H9 (cell line): ENCODE data around the gene UFSP1. TPM values are rescaled to one million over a fixed set of nuclear protein-coding genes. Genes with fewer than 3 reads are reported as not detected.
A peak's percentile ranks its signal among the peaks of the same experiment; 100 is the strongest.

ENCODE experiments used
- DNase-seq: peaks from one replicate; pipeline ENCODE4 v3.0.0-alpha.2; 2017
- H2AFZ ChIP-seq: one replicate; pipeline ENCODE4 v1.6.1; 2013; ENCODE audit warnings: mild to moderate bottlenecking, low read length, control low read depth, moderate library complexity
- H2AK5ac ChIP-seq: 2 replicates; pipeline ENCODE4 v1.6.1; 2013; ENCODE audit warnings: low read length, control low read depth, mixed read lengths; ENCODE audit not compliant: insufficient read length
- H2BK120ac ChIP-seq: one replicate; pipeline ENCODE4 v1.6.1; 2013; ENCODE audit warnings: low read depth, mild to moderate bottlenecking, low read length, control low read depth, inconsistent platforms; ENCODE audit not compliant: poor library complexity, severe bottlenecking
- H2BK12ac ChIP-seq: 2 replicates; pipeline ENCODE4 v1.6.1; 2013; ENCODE audit warnings: low read length, control low read depth, mixed read lengths, low read depth; ENCODE audit not compliant: insufficient read length
- H2BK15ac ChIP-seq: 2 replicates; pipeline ENCODE4 v1.6.1; 2013; ENCODE audit warnings: low read depth, low read length, control low read depth
- H2BK20ac ChIP-seq: one replicate; pipeline ENCODE4 v1.6.1; 2013; ENCODE audit warnings: low read depth, mild to moderate bottlenecking, low read length, control low read depth, inconsistent platforms; ENCODE audit not compliant: poor library complexity, severe bottlenecking
- H2BK5ac ChIP-seq: 2 replicates; pipeline ENCODE4 v1.6.1; 2013; ENCODE audit warnings: low read length, control low read depth, mixed read lengths; ENCODE audit not compliant: insufficient read length
- H3K14ac ChIP-seq: 2 replicates; pipeline ENCODE4 v1.6.1; 2013; ENCODE audit warnings: low read length, control low read depth; ENCODE audit not compliant: insufficient read depth
- H3K18ac ChIP-seq: 2 replicates; pipeline ENCODE4 v1.6.1; 2013; ENCODE audit warnings: low read depth, mild to moderate bottlenecking, mixed read lengths, low read length, control low read depth; ENCODE audit not compliant: insufficient read length
- H3K23ac ChIP-seq: 2 replicates; pipeline ENCODE4 v1.6.1; 2013; ENCODE audit warnings: low read length, control low read depth, mixed read lengths, low read depth; ENCODE audit not compliant: insufficient read length
- H3K23me2 ChIP-seq: 2 replicates; pipeline ENCODE4 v1.6.1; 2013; ENCODE audit warnings: low read depth, mild to moderate bottlenecking, mixed read lengths, low read length, control low read depth; ENCODE audit not compliant: insufficient read length, poor library complexity, severe bottlenecking
- H3K27ac ChIP-seq: 2 replicates; pipeline ENCODE4 v1.5.1; 2013; ENCODE audit warnings: low read length, control low read depth, mixed read lengths, low read depth; ENCODE audit not compliant: insufficient read length
- H3K27me3 ChIP-seq: 2 replicates; pipeline ENCODE4 v1.6.1; 2013; ENCODE audit warnings: low read length, control low read depth, inconsistent platforms; ENCODE audit not compliant: insufficient read depth
- H3K4ac ChIP-seq: 2 replicates; pipeline ENCODE4 v1.6.1; 2013; ENCODE audit warnings: low read depth, mild to moderate bottlenecking, control low read depth, inconsistent platforms, low read length, moderate library complexity
- H3K4me1 ChIP-seq: 2 replicates; pipeline ENCODE4 v1.6.1; 2013; ENCODE audit warnings: low read length, control low read depth, inconsistent platforms; ENCODE audit not compliant: insufficient read depth
- H3K4me2 ChIP-seq: 2 replicates; pipeline ENCODE4 v1.6.1; 2013; ENCODE audit warnings: low read length, control low read depth, mixed read lengths; ENCODE audit not compliant: insufficient read length, insufficient read depth
- H3K56ac ChIP-seq: 2 replicates; pipeline ENCODE4 v1.6.1; 2013; ENCODE audit warnings: low read depth, mild to moderate bottlenecking, mixed read lengths, low read length, control low read depth; ENCODE audit not compliant: insufficient read length
- H3K79me1 ChIP-seq: 2 replicates; pipeline ENCODE4 v1.6.1; 2013; ENCODE audit warnings: low read depth, mild to moderate bottlenecking, moderate library complexity, low read length, control low read depth, inconsistent platforms; ENCODE audit not compliant: insufficient read depth, poor library complexity, severe bottlenecking
- H3K79me2 ChIP-seq: 2 replicates; pipeline ENCODE4 v1.6.1; 2013; ENCODE audit warnings: low read length, control low read depth, inconsistent platforms; ENCODE audit not compliant: insufficient read depth
- H3K9ac ChIP-seq: 2 replicates; pipeline ENCODE4 v1.6.1; 2013; ENCODE audit warnings: low read length, control low read depth, mixed read lengths; ENCODE audit not compliant: insufficient read length; ENCODE audit errors: extremely low read depth
- H3K9me3 ChIP-seq: one replicate; pipeline ENCODE4 v1.6.1; 2013; ENCODE audit warnings: low read depth, low read length, inconsistent platforms; ENCODE audit not compliant: control insufficient read depth
- H3T11ph ChIP-seq: one replicate; pipeline ENCODE4 v1.6.1; 2013; ENCODE audit warnings: mild to moderate bottlenecking, low read length, control low read depth, inconsistent platforms
- H4K20me1 ChIP-seq: one replicate; pipeline ENCODE4 v1.6.1; 2013; ENCODE audit not compliant: control insufficient read depth, insufficient read length, insufficient read depth
- H4K5ac ChIP-seq: 2 replicates; pipeline ENCODE4 v1.6.1; 2013; ENCODE audit warnings: low read depth, mild to moderate bottlenecking, mixed read lengths, low read length, control low read depth; ENCODE audit not compliant: insufficient read length
- H4K8ac ChIP-seq: replicated peaks from 2 replicates; pipeline ENCODE4 v1.6.1; 2013; ENCODE audit warnings: low read length, control low read depth, mixed read lengths, low read depth; ENCODE audit not compliant: insufficient read length
- H4K91ac ChIP-seq: 2 replicates; pipeline ENCODE4 v1.6.1; 2013; ENCODE audit warnings: low read depth, mild to moderate bottlenecking, moderate library complexity, mixed read lengths, low read length, control low read depth; ENCODE audit not compliant: insufficient read length
- H3K27ac Mint-ChIP-seq, 3 experiments: 2 replicates in 2 of 3; 3 replicates in 1 of 3; pipeline ENCODE4 v1.8.0; 2020 to 2021; ENCODE audit warnings: mixed read lengths in 3 of 3, mild to moderate bottlenecking in 1 of 3, moderate library complexity in 1 of 3
- H3K27me3 Mint-ChIP-seq: 2 replicates; pipeline ENCODE4 v1.8.0; 2021; ENCODE audit warnings: low read depth, mild to moderate bottlenecking, moderate library complexity, mixed read lengths
- H3K36me3 Mint-ChIP-seq, 3 experiments: 2 replicates in 2 of 3; 3 replicates in 1 of 3; pipeline ENCODE4 v1.8.0; 2020 to 2021; ENCODE audit warnings: low read depth in 3 of 3, mixed read lengths in 3 of 3; ENCODE audit not compliant: insufficient read depth in 1 of 3
- H3K4me1 Mint-ChIP-seq, 2 experiments: 2 replicates each; pipeline ENCODE4 v1.8.0; 2020; ENCODE audit warnings: mixed read lengths in 2 of 2
- H3K4me3 Mint-ChIP-seq, 2 experiments: 2 replicates in 1 of 2; 3 replicates in 1 of 2; pipeline ENCODE4 v1.8.0; 2020 to 2021; ENCODE audit warnings: mild to moderate bottlenecking in 2 of 2, mixed read lengths in 2 of 2, moderate library complexity in 1 of 2
- H3K9me3 Mint-ChIP-seq, 2 experiments: 2 replicates in 1 of 2; 3 replicates in 1 of 2; pipeline ENCODE4 v1.8.0; 2020; ENCODE audit warnings: mild to moderate bottlenecking in 2 of 2, mixed read lengths in 2 of 2, moderate library complexity in 1 of 2
- CTCF ChIP-seq: fragments of 200-600 bp; sonication (generic); conservative IDR thresholded peaks from 3 replicates; pipeline ENCODE4 v1.8.0; 2021; ENCODE audit warnings: antibody characterized with exemption, mild to moderate bottlenecking
- WGBS: extraction: QIAGEN DNeasy Blood & Tissue Kit; methylation state at CpG from one replicate; pipeline ENCODE4 v1.1.7; 2013; ENCODE audit warnings: missing lambda C conversion rate, low lambda C conversion rate, mixed read lengths; ENCODE audit not compliant: insufficient read length; ENCODE audit errors: extremely low coverage; 5-methylcytosine and 5-hydroxymethylcytosine counted together
- total RNA-seq: library from RNA; stranded (reverse); gene quantifications from 2 replicates; pipeline ENCODE4 v1.2.1, GENCODE V29; 2021

Gene UFSP1
- total RNA-seq, 1 experiment from 2014 or later, result 4.3 TPM

- H3K27ac ChIP-seq, result no peak overlapping the region
- H3K79me1 ChIP-seq, result no peaks in the 10 kb centered on the region
- Mint-ChIP-seq H3K27ac (no peak overlapping the region), H3K27me3 (no peaks in the 10 kb centered on the region), H3K4me1 (peaks cover 0 to 5% of the 10 kb centered on the region in 2 experiments; a peak in 1 of 4 replicates), H3K9me3 (no peaks in the 10 kb centered on the region; a peak in 1 of 5 replicates), H3K4me3 (peak overlapping the region in 1 of 2 experiments; percentile 32; a peak in 1 of 5 replicates), H3K36me3 (peaks cover 23 to 51% (median 41%) of the 10 kb centered on the region in 3 experiments; a peak in 6 of 7 replicates)
- H3K9ac ChIP-seq, result no peak overlapping the region
- H3K4me1 ChIP-seq, result no peaks in the 10 kb centered on the region
- no peak overlapping the region for H2BK5ac ChIP-seq
- no peak overlapping the region for H2BK20ac ChIP-seq
- no peaks in the 10 kb centered on the region for H3K79me2 ChIP-seq
- H3K56ac ChIP-seq, result no peak overlapping the region
- H3K23me2 ChIP-seq, result no peaks in the 10 kb centered on the region
- no peak overlapping the region for H4K8ac ChIP-seq
- WGBS, result no CpG with 5 or more reads among the region's 18 CpGs
- H2BK120ac ChIP-seq, result no peak overlapping the region
- H3T11ph ChIP-seq, result no peak overlapping the region
- H3K23ac ChIP-seq, result no peak overlapping the region
- no peak overlapping the region for H3K18ac ChIP-seq
- no peaks in the 10 kb centered on the region for H3K27me3 ChIP-seq
- no peak overlapping the region for H4K91ac ChIP-seq
- H4K5ac ChIP-seq, result no peak overlapping the region
- H3K14ac ChIP-seq, result no peak overlapping the region
- DNase-seq, result no peak
- no peak overlapping the region for H2AFZ ChIP-seq
- no peak overlapping the region for H2BK15ac ChIP-seq
- H4K20me1 ChIP-seq, result no peaks in the 10 kb centered on the region
- no peak for TF ChIP-seq CTCF
- H3K4me2 ChIP-seq, result no peak overlapping the region
- no peaks in the 10 kb centered on the region for H3K9me3 ChIP-seq
- no peak overlapping the region for H2BK12ac ChIP-seq
- H2AK5ac ChIP-seq, result no peak overlapping the region
- no peak overlapping the region for H3K4ac ChIP-seq
Measured at GRCh38 chr7:100860702-100861615, 28.6 kb downstream of the UFSP1 start.
